ENCODE results near the gene CSMD2.

DNA sequence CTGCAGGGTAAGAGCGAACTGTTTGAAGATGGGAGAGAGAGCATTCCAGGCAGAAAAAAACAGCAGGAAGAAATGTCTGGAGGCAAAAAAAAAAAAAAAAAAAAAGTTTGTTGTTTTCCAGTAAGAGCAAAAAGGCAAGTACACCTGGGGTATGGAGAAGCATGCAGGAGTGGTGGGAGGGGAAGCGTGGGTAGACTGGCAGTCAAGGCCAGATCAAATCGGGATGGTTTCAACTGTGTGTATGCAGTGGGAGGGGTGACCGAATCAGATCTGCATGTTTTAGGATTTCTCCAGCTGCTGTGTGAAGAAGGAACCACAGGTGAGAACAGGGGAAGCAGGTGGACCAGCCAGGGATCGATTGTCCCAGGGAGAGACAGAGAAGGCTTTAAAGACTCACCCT lies 34.7 kb downstream of the CSMD2 start:
- TF ChIP-seq, protein P1, sequence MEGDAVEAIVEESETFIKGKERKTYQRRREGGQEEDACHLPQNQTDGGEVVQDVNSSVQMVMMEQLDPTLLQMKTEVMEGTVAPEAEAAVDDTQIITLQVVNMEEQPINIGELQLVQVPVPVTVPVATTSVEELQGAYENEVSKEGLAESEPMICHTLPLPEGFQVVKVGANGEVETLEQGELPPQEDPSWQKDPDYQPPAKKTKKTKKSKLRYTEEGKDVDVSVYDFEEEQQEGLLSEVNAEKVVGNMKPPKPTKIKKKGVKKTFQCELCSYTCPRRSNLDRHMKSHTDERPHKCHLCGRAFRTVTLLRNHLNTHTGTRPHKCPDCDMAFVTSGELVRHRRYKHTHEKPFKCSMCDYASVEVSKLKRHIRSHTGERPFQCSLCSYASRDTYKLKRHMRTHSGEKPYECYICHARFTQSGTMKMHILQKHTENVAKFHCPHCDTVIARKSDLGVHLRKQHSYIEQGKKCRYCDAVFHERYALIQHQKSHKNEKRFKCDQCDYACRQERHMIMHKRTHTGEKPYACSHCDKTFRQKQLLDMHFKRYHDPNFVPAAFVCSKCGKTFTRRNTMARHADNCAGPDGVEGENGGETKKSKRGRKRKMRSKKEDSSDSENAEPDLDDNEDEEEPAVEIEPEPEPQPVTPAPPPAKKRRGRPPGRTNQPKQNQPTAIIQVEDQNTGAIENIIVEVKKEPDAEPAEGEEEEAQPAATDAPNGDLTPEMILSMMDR (conservative IDR thresholded peaks at IDR 0.05; ENCODE audit: low read length) = no peak
- no peak for TF ChIP-seq EZH2phosphoT487 (IDR thresholded peaks at IDR 0.05; ENCODE audit: borderline replicate concordance, low read depth, low read length)
